ENCODE measurements around the gene CAPS2. TPM values are rescaled to one million over a fixed set of nuclear protein-coding genes. Genes with fewer than 3 reads are reported as not detected.

Gene CAPS2
- polyA plus RNA-seq, 3 donors: 0.77 to 6.1 (median 2.1) TPM

GRCh38 chr12:75311369-75311768 is 18.8 kb downstream of the CAPS2 start:
- H3K27ac ChIP-seq (ENCODE audit: low read depth, low read length): no peak overlapping the region
- 80 to 96% (median 88%) methylated on average over 3 of the region's 3 CpGs for WGBS, 3 donors

- WGBS, 3 donors: 63 to 90% (median 78%) methylated on average over 2 of the region's 2 CpGs
- H3K27ac ChIP-seq (ENCODE audit: low read depth, low read length): no peak overlapping the region
These were observed 21.8 kb downstream of the CAPS2 start for GRCh38 chr12:75308279-75308678.

DNA sequence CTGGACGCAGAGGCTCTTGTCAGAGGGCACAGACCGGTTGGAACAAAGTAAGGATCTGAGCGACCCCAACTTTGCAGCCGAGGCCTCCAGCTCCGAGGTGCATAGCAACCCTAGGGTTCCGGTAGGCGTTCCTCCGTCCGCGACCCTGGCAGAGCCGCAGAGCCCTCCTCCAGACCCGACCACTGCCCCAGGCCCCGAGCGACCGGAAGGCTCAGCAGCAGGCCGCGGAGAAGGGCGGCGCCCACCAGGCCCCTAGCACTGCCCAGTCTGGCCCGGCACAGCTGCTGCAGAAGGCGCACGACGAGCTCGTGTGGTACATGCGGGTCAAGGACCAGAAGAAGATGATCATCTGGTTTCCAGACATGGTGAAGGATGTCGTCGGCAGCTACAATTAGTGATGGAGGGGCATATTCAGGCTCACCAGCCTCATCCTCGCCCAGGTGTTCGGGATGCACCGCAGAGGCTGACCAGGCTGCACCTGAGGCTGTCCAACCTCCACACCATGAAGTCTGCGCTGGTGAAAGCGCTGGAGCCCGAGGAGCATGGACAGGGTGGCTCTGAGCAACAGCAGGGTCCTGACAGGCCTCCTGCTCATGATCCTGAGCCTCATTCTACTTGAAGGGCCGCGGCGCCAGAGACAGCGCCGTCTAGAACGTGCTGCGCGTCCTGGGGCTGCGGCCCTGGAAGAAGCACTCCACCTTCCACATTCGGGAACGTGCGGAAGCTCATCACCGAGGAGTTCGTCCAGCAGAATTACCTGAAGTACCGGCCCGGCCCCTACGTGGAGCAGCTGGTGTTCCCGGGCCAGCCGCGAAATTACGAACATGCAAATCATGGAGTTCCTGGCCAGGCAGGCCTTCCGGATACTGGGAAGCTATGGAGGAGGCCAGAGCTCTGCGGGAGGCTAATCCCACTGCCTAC is 24.5 kb downstream of the CAPS2 start:
- 95 to 96% (median 96%) methylated on average over 55 to 56 of the region's 56 CpGs for WGBS, 3 donors
- H3K27ac ChIP-seq (ENCODE audit: low read depth, low read length): no peak overlapping the region

DNA sequence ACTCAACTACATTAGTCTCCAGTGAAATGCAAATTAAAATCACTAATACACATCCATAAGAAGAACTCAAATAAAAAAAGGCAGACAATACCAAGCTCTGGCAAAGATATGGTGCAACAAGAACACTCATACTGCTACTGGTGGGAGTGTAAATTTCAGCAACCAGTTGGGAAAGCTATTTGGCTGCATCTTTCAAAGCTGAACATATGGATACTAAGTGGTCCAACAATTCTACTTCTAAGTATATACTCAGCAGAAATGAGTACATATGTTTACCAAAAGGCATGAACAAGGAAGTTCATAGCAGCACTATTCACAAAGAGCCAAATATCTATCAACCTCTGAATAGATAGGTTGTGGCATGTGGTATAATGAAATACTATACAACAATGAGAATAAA is 27.3 kb downstream of the CAPS2 start:
- H3K27ac ChIP-seq (ENCODE audit: low read depth, low read length): no peak overlapping the region

DNA sequence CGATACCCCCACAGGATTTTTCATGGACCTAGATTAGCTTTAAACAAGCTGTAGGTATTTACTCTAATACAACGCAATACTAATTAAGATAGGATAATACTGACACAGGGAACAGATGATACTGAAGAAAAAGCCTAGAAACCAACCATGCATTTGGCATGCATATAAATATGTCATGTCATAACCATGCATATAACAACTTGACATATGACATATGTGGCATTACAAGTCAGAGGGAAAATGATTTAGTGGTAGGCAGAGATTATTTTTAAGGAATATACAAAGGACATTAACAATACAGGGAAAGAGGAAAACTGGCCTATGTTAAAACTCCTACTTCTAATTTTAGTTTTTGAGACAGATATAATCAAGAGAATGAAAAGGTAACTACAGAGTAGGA is 27.9 kb downstream of the CAPS2 start:
- 87 to 92% (median 91%) methylated on average over 2 of the region's 2 CpGs for WGBS, 3 donors

GRCh38 chr12:75294797-75295196 is 35.3 kb downstream of the CAPS2 start:
- WGBS, 3 donors: 65 to 72% (median 69%) methylated on average over 3 of the region's 3 CpGs
- H3K27ac ChIP-seq (ENCODE audit: low read depth, low read length): no peak overlapping the region

More for the DNA sequence above, 27.9 kb downstream of the CAPS2 start:
- no peak overlapping the region for H3K27ac ChIP-seq (ENCODE audit: low read depth, low read length)

GRCh38 chr12:75294336-75294735 is 35.8 kb downstream of the CAPS2 start:
- H3K27ac ChIP-seq (ENCODE audit: low read depth, low read length): no peak overlapping the region
- 25 to 39% (median 33%) methylated on average over 3 of the region's 3 CpGs for WGBS, 3 donors

DNA sequence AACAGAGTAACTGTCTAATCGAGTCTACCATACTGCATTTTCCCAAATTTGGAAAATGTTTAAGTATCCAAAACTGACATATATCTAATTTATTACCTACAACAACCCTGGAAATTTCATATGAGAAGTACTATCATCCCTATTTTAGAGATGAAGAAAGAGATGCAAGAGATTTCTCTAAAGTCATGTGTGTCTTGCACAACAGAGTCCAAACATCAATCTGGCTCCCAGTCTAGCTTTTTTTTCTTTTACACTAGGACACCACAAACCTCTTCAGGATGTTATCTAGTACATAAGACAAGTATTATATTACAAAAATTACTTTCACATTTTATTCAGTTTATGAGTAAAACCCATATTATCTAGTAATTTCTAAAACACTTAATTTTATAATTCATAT is 39.1 kb downstream of the CAPS2 start:
- 85 to 91% (median 88%) methylated on average over 1 of the region's 1 CpG for WGBS, 3 donors
- H3K27ac ChIP-seq (ENCODE audit: low read depth, low read length): no peak overlapping the region

GRCh38 chr12:75289753-75290152 is 40.4 kb downstream of the CAPS2 start:
- WGBS, 3 donors: 70 to 94% (median 77%) methylated on average over 1 of the region's 1 CpG

GRCh38 chr12:75288860-75289259 is 41.3 kb downstream of the CAPS2 start:
- H3K27ac ChIP-seq (ENCODE audit: low read depth, low read length): no peak overlapping the region
- WGBS, 3 donors: 61 to 89% (median 89%) methylated on average over 1 of the region's 1 CpG

More at GRCh38 chr12:75289753-75290152, 40.4 kb downstream of the CAPS2 start:
- H3K27ac ChIP-seq (ENCODE audit: low read depth, low read length): no peak overlapping the region

GRCh38 chr12:75275702-75276101 is 54.4 kb downstream of the CAPS2 start:
- WGBS, 3 donors: 87 to 88% (median 88%) methylated on average over 2 of the region's 2 CpGs
- no peak overlapping the region for H3K27ac ChIP-seq (ENCODE audit: low read depth, low read length)

- no peak overlapping the region for H3K27ac ChIP-seq (ENCODE audit: low read depth, low read length)
- 77 to 86% (median 85%) methylated on average over 5 of the region's 5 CpGs for WGBS, 3 donors
These were observed 58.5 kb downstream of the CAPS2 start for GRCh38 chr12:75271576-75271975.

DNA sequence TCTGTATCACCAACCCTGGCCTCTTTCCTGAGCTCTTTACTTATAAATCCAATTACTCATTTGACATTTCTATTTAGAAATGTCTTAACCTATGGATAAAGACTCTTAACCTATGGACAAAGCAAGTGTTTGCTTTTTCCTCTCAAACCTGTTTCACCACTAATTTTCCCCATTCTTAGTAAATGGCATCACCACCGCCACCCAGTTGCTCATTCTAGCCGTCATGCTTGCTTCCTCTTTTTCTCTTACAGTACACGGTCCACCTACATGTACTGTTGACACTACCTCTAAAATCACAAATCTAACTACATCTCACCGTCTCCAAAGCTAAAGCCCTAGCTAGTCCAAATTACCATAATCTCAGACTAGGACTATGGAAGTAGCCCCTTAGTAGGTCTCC is 60.0 kb downstream of the CAPS2 start:
- no peak overlapping the region for H3K27ac ChIP-seq (ENCODE audit: low read depth, low read length)
- 77 to 81% (median 79%) methylated on average over 4 of the region's 4 CpGs for WGBS, 3 donors

GRCh38 chr12:75269209-75269608 is 60.9 kb downstream of the CAPS2 start:
- WGBS, 3 donors: 58 to 65% (median 62%) methylated on average over 2 of the region's 2 CpGs
- H3K27ac ChIP-seq (ENCODE audit: low read depth, low read length): no peak overlapping the region

DNA sequence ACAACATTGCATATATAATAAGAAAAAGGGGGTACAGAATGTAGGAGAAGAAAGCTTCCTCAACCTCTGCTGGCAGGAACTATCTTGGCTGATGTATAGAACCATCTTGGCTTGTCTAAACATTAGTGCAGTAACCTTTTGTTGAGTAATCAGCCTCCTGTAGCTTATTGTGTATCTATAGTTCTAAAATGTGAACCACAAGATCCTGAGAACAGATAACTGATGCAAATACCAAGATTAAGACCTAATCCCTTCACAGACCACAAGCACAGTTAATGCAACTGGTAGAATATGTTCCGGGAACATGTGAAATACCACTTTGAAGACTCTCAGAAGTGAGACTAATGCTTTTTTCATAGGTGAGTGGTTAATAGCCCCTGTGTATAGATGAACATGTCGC is 69.8 kb downstream of the CAPS2 start:
- H3K27ac ChIP-seq (ENCODE audit: low read depth, low read length): no peak overlapping the region
- WGBS, 3 donors: 63 to 81% (median 71%) methylated on average over 2 of the region's 2 CpGs

GRCh38 chr12:75259143-75259542 is 71.0 kb downstream of the CAPS2 start:
- H3K27ac ChIP-seq (ENCODE audit: low read depth, low read length): no peak overlapping the region
- WGBS, 3 donors: 46 to 51% (median 50%) methylated on average over 1 of the region's 1 CpG

DNA sequence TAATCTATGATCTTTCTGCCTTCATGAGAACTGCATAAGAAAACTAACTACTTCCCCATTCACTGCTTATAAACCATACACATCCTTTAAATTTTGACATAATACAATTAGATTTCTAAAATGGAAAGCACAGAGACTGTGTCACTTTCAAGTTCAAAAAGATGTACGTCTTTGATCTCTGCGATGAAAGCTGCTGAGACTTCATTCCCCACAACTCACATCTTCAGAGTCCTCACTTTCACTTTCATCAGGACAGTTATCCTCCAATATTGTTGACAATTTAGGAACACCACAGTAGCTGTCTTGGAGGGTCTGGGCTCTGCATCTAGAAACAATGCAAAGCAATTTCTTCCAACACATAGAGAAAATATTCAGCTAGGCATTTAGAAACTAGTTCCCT is 72.6 kb downstream of the CAPS2 start:
- no peak overlapping the region for H3K27ac ChIP-seq (ENCODE audit: low read depth, low read length)
- 60 to 79% (median 71%) methylated on average over 2 of the region's 2 CpGs for WGBS, 3 donors

DNA sequence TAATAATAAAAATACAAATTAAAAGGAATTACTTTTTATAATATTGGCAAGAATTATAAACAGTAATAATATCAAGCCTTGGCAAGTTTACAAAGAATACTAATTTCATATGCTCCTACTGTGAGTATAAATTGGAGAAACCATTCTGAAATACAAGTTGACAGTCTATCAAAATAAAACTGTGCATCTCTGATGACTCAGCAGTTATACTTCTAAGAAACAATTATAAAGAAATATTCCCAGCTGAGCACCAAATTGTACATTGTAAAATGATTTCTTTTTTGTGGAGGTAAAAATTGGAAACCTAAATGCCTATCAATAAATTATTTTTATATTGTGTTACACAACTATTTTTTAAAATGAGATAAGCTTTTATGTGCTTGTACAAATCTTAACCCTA is 85.0 kb downstream of the CAPS2 start:
- H3K27ac ChIP-seq (ENCODE audit: low read depth, low read length): no peak overlapping the region

- H3K27ac ChIP-seq (ENCODE audit: low read depth, low read length): no peak overlapping the region
These were observed 90.1 kb downstream of the CAPS2 start for GRCh38 chr12:75239987-75240386.

DNA sequence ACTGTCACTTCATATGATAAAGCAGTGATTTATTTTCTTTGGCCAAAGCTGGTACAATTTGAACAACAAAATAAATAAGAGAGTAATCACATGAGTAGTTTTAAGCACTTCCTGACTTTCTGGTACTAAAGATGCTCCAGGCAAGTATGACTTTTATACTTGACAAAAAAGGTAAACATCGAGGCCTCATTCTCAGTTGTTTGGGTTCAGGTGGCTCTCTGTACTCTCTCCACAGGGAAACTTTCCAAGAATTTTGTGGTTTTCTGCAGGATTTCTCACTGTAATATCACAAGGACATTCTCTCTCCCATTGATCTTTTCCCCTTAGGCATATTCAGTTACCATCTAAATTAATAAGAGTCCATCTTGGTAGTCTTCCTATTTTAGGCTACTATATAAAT is 93.9 kb downstream of the CAPS2 start:
- H3K27ac ChIP-seq (ENCODE audit: low read depth, low read length): no peak overlapping the region
- 31 to 74% (median 64%) methylated on average over 1 of the region's 1 CpG for WGBS, 3 donors
